Parathyroid adenoma (tissue), 2 donors: ENCODE data around the gene EYA4.

Source experiments
- H2AFZ ChIP-seq: fragments of 300-600 bp; sonication (generic); one replicate; pipeline ENCODE4 v1.7.0; 2017; ENCODE audit warnings: antibody characterized with exemption, mild to moderate bottlenecking
- H3K27ac ChIP-seq: fragments of 300-600 bp; sonication (generic); one replicate; pipeline ENCODE4 v1.7.0; 2017
- H3K27me3 ChIP-seq: fragments of 300-600 bp; sonication (generic); one replicate; pipeline ENCODE4 v1.7.0; 2017; ENCODE audit warnings: low read length; ENCODE audit not compliant: control insufficient read depth, insufficient read depth
- H3K36me3 ChIP-seq: fragments of 300-600 bp; sonication (generic); one replicate; pipeline ENCODE4 v1.7.0; 2017; ENCODE audit warnings: low read length; ENCODE audit not compliant: control insufficient read depth, insufficient read depth
- H3K4me1 ChIP-seq: fragments of 300-600 bp; sonication (generic); one replicate; pipeline ENCODE4 v1.7.0; 2017; ENCODE audit warnings: control low read depth
- H3K4me2 ChIP-seq: fragments of 300-600 bp; sonication (generic); one replicate; pipeline ENCODE4 v1.7.0; 2017; ENCODE audit warnings: low read length
- H3K4me3 ChIP-seq: fragments of 300-600 bp; sonication (generic); one replicate; pipeline ENCODE4 v1.7.0; 2017; ENCODE audit warnings: low read depth, low read length
- H3K79me2 ChIP-seq: fragments of 300-600 bp; sonication (generic); one replicate; pipeline ENCODE4 v1.7.0; 2017; ENCODE audit warnings: control low read depth
- H3K9ac ChIP-seq: fragments of 300-600 bp; sonication (generic); one replicate; pipeline ENCODE4 v1.7.0; 2017; ENCODE audit warnings: mild to moderate bottlenecking
- H3K9me3 ChIP-seq: fragments of 300-600 bp; sonication (generic); one replicate; pipeline ENCODE4 v1.7.0; 2017; ENCODE audit warnings: low read length; ENCODE audit not compliant: control insufficient read depth
- TF ChIP-seq, protein P1 (sequence below): fragments of 300-600 bp; sonication (generic); IDR thresholded peaks from one replicate; pipeline ENCODE4 v1.7.0; 2017; ENCODE audit warnings: antibody characterized with exemption, mild to moderate bottlenecking
- donor health status: primary hyperparathyroidism.

Gene EYA4

DNA sequence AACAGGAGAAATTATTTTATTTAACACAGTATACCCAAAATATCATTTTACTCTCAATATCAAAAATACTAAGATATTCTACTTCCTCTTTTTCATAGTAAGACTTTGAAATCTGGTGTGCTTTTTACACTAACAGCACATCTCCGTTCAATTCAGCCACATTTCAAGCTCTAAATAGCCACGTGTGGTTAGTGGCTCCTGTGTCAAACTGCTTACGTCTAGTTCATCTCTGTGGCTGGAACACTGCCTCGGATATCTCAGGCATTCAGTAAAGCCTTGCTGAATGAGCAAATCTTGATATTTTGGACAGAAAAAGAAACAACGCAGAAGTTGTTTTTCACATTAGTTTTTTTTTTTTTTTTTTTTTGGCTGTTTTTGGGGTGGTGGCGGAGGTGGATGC is 136.1 kb downstream of the EYA4 start:
- no peak overlapping the region for H2AFZ ChIP-seq
- no peaks in the 10 kb centered on the region for H3K9me3 ChIP-seq
- no peaks in the 10 kb centered on the region for H3K27me3 ChIP-seq
- H3K4me3 ChIP-seq, result no peak overlapping the region
- no peaks in the 10 kb centered on the region for H3K36me3 ChIP-seq
- H3K9ac ChIP-seq, result no peak overlapping the region
- no peaks in the 10 kb centered on the region for H3K79me2 ChIP-seq
- TF ChIP-seq, protein P1, sequence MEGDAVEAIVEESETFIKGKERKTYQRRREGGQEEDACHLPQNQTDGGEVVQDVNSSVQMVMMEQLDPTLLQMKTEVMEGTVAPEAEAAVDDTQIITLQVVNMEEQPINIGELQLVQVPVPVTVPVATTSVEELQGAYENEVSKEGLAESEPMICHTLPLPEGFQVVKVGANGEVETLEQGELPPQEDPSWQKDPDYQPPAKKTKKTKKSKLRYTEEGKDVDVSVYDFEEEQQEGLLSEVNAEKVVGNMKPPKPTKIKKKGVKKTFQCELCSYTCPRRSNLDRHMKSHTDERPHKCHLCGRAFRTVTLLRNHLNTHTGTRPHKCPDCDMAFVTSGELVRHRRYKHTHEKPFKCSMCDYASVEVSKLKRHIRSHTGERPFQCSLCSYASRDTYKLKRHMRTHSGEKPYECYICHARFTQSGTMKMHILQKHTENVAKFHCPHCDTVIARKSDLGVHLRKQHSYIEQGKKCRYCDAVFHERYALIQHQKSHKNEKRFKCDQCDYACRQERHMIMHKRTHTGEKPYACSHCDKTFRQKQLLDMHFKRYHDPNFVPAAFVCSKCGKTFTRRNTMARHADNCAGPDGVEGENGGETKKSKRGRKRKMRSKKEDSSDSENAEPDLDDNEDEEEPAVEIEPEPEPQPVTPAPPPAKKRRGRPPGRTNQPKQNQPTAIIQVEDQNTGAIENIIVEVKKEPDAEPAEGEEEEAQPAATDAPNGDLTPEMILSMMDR, result no peak
- no peak overlapping the region for H3K27ac ChIP-seq
- no peak overlapping the region for H3K4me2 ChIP-seq
- H3K4me1 ChIP-seq, result no peaks in the 10 kb centered on the region

DNA sequence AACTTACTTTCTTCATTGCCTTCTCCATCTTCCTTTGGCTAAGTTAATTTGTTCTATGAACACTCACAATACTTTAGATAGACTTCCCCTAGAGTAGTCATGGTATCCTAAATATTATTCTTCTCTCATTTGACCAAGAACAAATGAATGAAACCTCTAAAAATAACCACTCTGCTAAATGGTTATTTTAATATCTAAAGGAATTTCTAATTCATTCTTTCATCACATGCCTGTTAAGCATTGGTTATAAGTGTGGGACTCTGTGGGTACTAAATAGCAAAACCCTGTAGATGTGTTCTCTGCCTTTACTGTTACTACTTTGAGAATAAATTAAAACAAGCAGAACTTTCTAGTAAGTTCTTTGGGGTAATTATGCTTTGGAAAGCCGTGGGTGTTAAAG is 138.9 kb downstream of the EYA4 start:
- Histone ChIP-seq H3K36me3 (no peaks in the 10 kb centered on the region), H3K4me3 (no peak overlapping the region), H3K9me3 (no peaks in the 10 kb centered on the region), H3K4me1 (no peaks in the 10 kb centered on the region), H3K4me2 (no peak overlapping the region), H3K27me3 (no peaks in the 10 kb centered on the region), H2AFZ (no peak overlapping the region), H3K79me2 (no peaks in the 10 kb centered on the region), H3K9ac (no peak overlapping the region), H3K27ac (no peak overlapping the region)
- TF ChIP-seq, protein P1, result no peak

DNA sequence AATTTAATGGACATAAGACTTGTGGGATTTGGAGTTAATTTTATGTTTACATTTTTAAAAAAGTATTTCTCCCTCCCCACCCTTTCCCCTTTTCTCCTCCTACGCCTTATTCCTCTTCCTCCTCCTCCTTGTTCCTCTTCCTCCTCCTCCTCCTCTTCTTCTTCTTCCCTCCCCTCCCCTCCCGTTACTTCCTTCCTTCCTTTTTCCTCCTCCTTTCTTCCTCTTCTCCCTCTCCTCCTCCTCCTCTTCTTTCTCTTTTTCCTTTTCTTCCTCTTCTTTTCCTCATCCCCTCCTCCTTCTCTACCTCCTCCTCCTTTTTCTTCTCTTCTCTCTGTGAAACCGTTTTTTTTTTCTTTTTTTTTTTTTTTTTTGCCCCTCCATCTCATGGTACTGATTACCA is 139.6 kb downstream of the EYA4 start:
- H3K9me3 ChIP-seq, result no peaks in the 10 kb centered on the region
- no peaks in the 10 kb centered on the region for H3K36me3 ChIP-seq
- no peaks in the 10 kb centered on the region for H3K79me2 ChIP-seq
- H3K9ac ChIP-seq, result no peak overlapping the region
- H3K4me1 ChIP-seq, result no peaks in the 10 kb centered on the region
- TF ChIP-seq, protein P1, result no peak
- H3K4me2 ChIP-seq, result no peak overlapping the region
- no peaks in the 10 kb centered on the region for H3K27me3 ChIP-seq
- no peak overlapping the region for H3K4me3 ChIP-seq
- H3K27ac ChIP-seq, result no peak overlapping the region
- no peak overlapping the region for H2AFZ ChIP-seq

DNA sequence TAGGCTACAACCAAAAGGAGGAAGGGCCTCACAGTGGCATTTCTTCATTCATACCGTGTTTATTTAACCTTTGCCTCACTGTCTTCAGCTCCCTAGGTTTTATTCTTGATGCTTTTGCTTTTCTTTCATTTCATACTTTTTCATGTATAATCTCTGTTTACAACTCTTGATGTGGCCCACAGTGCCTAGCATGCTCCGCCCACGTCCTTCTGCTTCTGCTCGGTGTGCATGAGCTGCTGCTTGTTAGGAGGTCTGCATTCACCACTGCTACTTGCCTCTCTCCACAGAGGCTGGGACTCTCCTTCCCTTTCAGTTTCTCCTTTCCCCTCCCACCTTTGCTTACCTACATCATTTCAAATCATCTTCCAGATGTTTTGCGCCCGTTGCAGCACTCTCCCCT is 147.6 kb downstream of the EYA4 start:
- no peak overlapping the region for H3K4me3 ChIP-seq
- H3K79me2 ChIP-seq, result no peaks in the 10 kb centered on the region
- no peaks in the 10 kb centered on the region for H3K4me1 ChIP-seq
- no peak overlapping the region for H2AFZ ChIP-seq
- H3K9ac ChIP-seq, result no peak overlapping the region
- H3K4me2 ChIP-seq, result no peak overlapping the region
- H3K27ac ChIP-seq, result no peak overlapping the region
- TF ChIP-seq, protein P1, result no peak
- no peaks in the 10 kb centered on the region for H3K9me3 ChIP-seq
- H3K36me3 ChIP-seq, result no peaks in the 10 kb centered on the region
- no peaks in the 10 kb centered on the region for H3K27me3 ChIP-seq

DNA sequence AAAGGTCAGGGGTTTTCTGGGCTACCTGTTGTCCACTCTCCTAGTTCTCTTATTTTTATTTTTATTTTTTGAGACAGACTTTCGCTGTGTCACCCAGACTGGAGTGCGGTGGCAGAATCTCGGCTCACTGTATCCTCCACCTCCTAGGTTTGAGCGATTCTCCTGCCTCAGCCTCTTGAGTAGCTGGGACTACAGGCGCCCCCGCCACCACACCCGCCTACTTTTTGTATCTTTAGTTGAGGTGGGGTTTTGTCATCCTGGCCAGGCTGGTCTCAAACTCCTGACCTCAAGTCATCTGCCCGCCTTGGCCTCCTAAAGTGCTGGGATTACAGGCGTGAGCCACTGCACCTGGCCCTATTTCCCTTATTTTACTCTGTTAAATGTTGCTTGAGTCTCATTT is 149.0 kb downstream of the EYA4 start:
- Histone ChIP-seq H3K27me3 (no peaks in the 10 kb centered on the region), H3K27ac (no peak overlapping the region), H3K4me2 (no peak overlapping the region), H3K4me1 (no peaks in the 10 kb centered on the region), H3K9me3 (no peaks in the 10 kb centered on the region), H3K79me2 (no peaks in the 10 kb centered on the region), H3K4me3 (no peak overlapping the region), H3K36me3 (no peaks in the 10 kb centered on the region), H2AFZ (no peak overlapping the region), H3K9ac (no peak overlapping the region)
- TF ChIP-seq, protein P1, result no peak
